ENCODE measurements around the gene TRAF3IP1.
"Not testable (repeated sequence)": the region's sequence is repeated elsewhere in the genome, so short reads cannot be mapped to it uniquely, and the experiment has no call there.

The TRAF3IP1 gene

GRCh38 chr2:238440767-238441166 lies 120.4 kb downstream of the TRAF3IP1 start:
- TF ChIP-seq CTCF (IDR thresholded peaks at IDR 0.05): no peak
- Histone ChIP-seq H3K4me1 (peaks cover 0 to 25% (median 12%) of the 10 kb centered on the region in 4 donors), H3K4me3 (no peak overlapping the region), H3K36me3 (peaks cover 18 to 23% (median 22%) of the 10 kb centered on the region in 3 donors), H3K27me3 (no peaks in the 10 kb centered on the region), H3K9me3 (no peaks in the 10 kb centered on the region), H3K27ac (no peak overlapping the region)
- no peak for DNase-seq
- intact Hi-C loops (cut with DNase I; ENCODE audit: low total_unique reads): no loop called here

- no peak overlapping the region for H3K27ac ChIP-seq
- intact Hi-C loops (cut with DNase I; ENCODE audit: low total_unique reads): no loop called here
- no peaks in the 10 kb centered on the region for H3K27me3 ChIP-seq
- H3K9me3 ChIP-seq: no peaks in the 10 kb centered on the region
- no peak for TF ChIP-seq CTCF (IDR thresholded peaks at IDR 0.05)
- H3K4me1 ChIP-seq: peaks cover 0 to 25% (median 12%) of the 10 kb centered on the region in 4 donors
- H3K4me3 ChIP-seq: no peak overlapping the region
- peaks cover 23 to 26% (median 24%) of the 10 kb centered on the region in 3 donors for H3K36me3 ChIP-seq
- no peak for DNase-seq
Observed at GRCh38 chr2:238441262-238442114, 121.2 kb downstream of the TRAF3IP1 start.

GRCh38 chr2:238442257-238442656 lies 121.9 kb downstream of the TRAF3IP1 start:
- H3K36me3 ChIP-seq: peaks cover 30 to 34% (median 32%) of the 10 kb centered on the region in 3 donors
- H3K27ac ChIP-seq; H3K4me3 ChIP-seq; DNase-seq; H3K27me3 ChIP-seq; H3K9me3 ChIP-seq; intact Hi-C loops (cut with DNase I; ENCODE audit: low total_unique reads): not testable (repeated sequence)
- H3K4me1 ChIP-seq: peaks cover 0 to 25% (median 12%) of the 10 kb centered on the region in 4 donors

- DNase-seq: no peak
- intact Hi-C loops (cut with DNase I; ENCODE audit: low total_unique reads): no loop called here
- Histone ChIP-seq H3K27me3 (no peaks in the 10 kb centered on the region), H3K27ac (no peak overlapping the region), H3K36me3 (peaks cover 42 to 54% (median 51%) of the 10 kb centered on the region in 3 donors), H3K4me1 (peaks cover 0 to 17% (median 8%) of the 10 kb centered on the region in 4 donors), H3K9me3 (no peaks in the 10 kb centered on the region), H3K4me3 (no peak overlapping the region)
- no peak for TF ChIP-seq CTCF (IDR thresholded peaks at IDR 0.05)
Observed at GRCh38 chr2:238444242-238444641, 123.9 kb downstream of the TRAF3IP1 start.

- H3K36me3 ChIP-seq: peaks cover 42 to 65% (median 64%) of the 10 kb centered on the region in 3 donors
- peaks cover 0 to 9% (median 2%) of the 10 kb centered on the region in 4 donors for H3K4me1 ChIP-seq
- no peak overlapping the region for H3K4me3 ChIP-seq
- intact Hi-C loops (cut with DNase I; ENCODE audit: low total_unique reads): no loop called here
- no peak for DNase-seq
- no peak overlapping the region for H3K27ac ChIP-seq
- no peaks in the 10 kb centered on the region for H3K9me3 ChIP-seq
- no peak for TF ChIP-seq CTCF (IDR thresholded peaks at IDR 0.05)
- no peaks in the 10 kb centered on the region for H3K27me3 ChIP-seq
Observed at GRCh38 chr2:238445409-238446190, 125.3 kb downstream of the TRAF3IP1 start.

- Histone ChIP-seq H3K27ac (no peak overlapping the region), H3K27me3 (no peaks in the 10 kb centered on the region), H3K4me3 (no peak overlapping the region), H3K4me1 (peaks cover 0 to 6% (median under 1%) of the 10 kb centered on the region in 4 donors), H3K36me3 (peaks cover 42 to 72% (median 71%) of the 10 kb centered on the region in 3 donors), H3K9me3 (no peaks in the 10 kb centered on the region)
- DNase-seq: no peak
- intact Hi-C loops (cut with DNase I; ENCODE audit: low total_unique reads): no loop called here
- no peak for TF ChIP-seq CTCF (IDR thresholded peaks at IDR 0.05)
Observed at GRCh38 chr2:238446371-238446770, 126.1 kb downstream of the TRAF3IP1 start.

Measured in tibial artery (tissue), 4 donors.